Motor neuron (in vitro differentiated cells): ENCODE measurements around the gene FAM120A. TPM values are rescaled to one million over a fixed set of nuclear protein-coding genes. Genes with fewer than 3 reads are reported as not detected.

Experiments used
- ATAC-seq, 8 experiments: fragments of 200-7000 bp; cut with Tn5 transposase; replicated peaks in 6 of 8; 2 replicates each; pipeline ENCODE4 v1.8.0; 2021; ENCODE audit warnings: mild to moderate bottlenecking in 8 of 8, moderate library complexity in 8 of 8
- H3K27ac ChIP-seq, 2 donors: fragments of 250-450 bp; sonication (Bioruptor Pico); 2 replicates each; pipeline ENCODE4 v1.9.0; 2021; ENCODE audit warnings: antibody characterized with exemption in 2 of 2, mild to moderate bottlenecking in 2 of 2, moderate library complexity in 1 of 2
- H3K4me1 ChIP-seq, 2 donors: fragments of 250-450 bp; sonication (Bioruptor Pico); replicated peaks in 1 of 2; 2 replicates each; pipeline ENCODE4 v1.6.1; 2021; ENCODE audit warnings: antibody characterized with exemption in 2 of 2, mild to moderate bottlenecking in 2 of 2, moderate library complexity in 1 of 2
- H3K4me3 ChIP-seq, 5 donors: fragments of 250-450 bp; sonication (Bioruptor Pico); 2 replicates each; pipeline ENCODE4 v1.9.0; 2021; ENCODE audit warnings: antibody characterized with exemption in 5 of 5, mild to moderate bottlenecking in 5 of 5, moderate library complexity in 4 of 5
- WGBS, 10 experiments: fragments of 450-650 bp; shearing (Covaris generic); methylation state at CpG; one replicate each; pipeline ENCODE4 v1.0.0; 2022; 5-methylcytosine and 5-hydroxymethylcytosine counted together
- in situ Hi-C, 9 experiments: fragments of 400-800 bp; cut with MboI; loops; one replicate each; pipeline ENCODE4 v1.15.0; 2021; ENCODE audit warnings: low sequenced_read_pairs in 9 of 9, low pct_unique_long_range_greater_than_20kb in 2 of 9; ENCODE audit not compliant: unreplicated experiment in 9 of 9
- total RNA-seq, 8 experiments: library from RNA; unstranded; fragments of 300-600 nt; gene quantifications; 2 replicates each; pipeline versions ENCODE4 v1.2.3 to v1.2.4, GENCODE V29; 2022

The FAM120A gene
- total RNA-seq, 8 experiments from 2014 or later = 14.2 to 137 (median 33.7) TPM

DNA sequence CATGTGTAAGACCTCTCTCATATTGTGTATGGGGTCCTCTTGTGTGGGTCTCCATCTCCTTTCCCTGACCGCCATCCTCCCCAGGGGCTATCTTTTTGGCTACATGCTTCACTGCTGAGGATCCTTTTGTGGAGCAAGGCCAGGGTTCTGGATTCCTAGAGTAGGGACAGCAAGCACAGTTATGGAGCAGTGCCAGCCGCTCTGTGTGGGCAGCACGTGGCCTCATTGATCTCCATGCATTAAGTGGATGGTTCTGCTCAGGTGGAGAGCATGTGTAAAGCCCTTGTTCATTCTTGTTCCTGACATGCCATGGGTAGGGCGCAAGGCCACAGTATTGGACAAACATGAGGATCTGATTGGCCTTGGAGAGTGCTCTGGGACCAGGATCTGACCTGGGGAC is 133.8 kb downstream of the FAM120A start:
- H3K27ac ChIP-seq = no peak overlapping the region

GRCh38 chr9:93585695-93586094 is 134.2 kb downstream of the FAM120A start:
- no peak for ATAC-seq
- Histone ChIP-seq H3K27ac (no peak overlapping the region), H3K4me1 (peaks cover 7 to 21% of the 10 kb centered on the region in 2 donors), H3K4me3 (no peak overlapping the region)
- in situ Hi-C loops = no loop called here
- WGBS, 10 experiments = 91 to 100% (median 96%) methylated on average over 1 to 4 of the region's 4 CpGs; no CpG with 5 or more reads in 6 of the 10 experiments

More for the DNA sequence above, 133.8 kb downstream of the FAM120A start:
- H3K4me3 ChIP-seq = no peak overlapping the region
- whole genome bisulfite sequencing, 10 experiments = 86 to 100% (median 100%) methylated on average over 1 to 3 of the region's 4 CpGs; no CpG with 5 or more reads in 5 of the 10 experiments
- H3K4me1 ChIP-seq = peaks cover 8 to 21% of the 10 kb centered on the region in 2 donors
- in situ Hi-C loops = no loop called here
- no peak for ATAC-seq

DNA sequence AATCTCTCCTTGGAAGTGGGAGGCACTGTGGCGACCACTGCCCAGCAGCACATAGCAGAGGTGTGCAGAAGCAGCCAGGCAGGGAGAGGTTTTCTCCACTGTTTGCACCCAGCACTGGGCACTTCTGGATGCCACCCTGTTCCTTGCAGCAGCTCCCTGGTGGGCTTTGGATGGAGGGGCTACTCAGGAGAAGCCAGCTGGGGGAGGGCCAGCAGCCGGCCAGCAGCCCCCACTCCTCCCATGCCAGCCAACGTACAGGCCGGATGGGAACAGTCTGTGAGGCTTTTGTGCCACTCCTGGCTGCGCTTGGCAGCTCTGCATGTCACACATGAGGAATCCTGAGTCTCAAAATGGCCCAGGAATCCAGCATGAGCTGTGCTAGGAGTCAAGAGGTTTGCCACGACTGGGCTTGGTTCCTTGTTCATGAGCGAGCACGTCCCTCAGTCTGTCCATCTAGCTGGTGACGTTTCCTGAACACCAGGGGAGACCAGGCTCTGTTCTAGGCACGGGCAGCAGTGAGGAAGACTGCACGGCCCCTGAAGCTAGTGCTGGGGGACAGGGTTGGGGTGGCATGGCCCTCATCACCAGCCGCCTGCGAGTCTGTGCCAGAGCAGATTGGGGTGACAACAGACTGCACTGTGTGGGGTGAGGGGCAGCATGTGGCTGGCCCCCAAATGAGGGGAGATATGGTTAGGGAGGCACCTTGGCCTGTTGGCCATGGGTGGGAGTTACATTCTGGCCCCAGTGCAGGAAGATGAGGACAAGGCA is 135.0 kb downstream of the FAM120A start:
- Histone ChIP-seq H3K4me1 (peaks cover 7 to 22% of the 10 kb centered on the region in 2 donors), H3K4me3 (no peak overlapping the region), H3K27ac (no peak overlapping the region)
- ATAC-seq = peak in 1 of 8 experiments; percentile 38
- 100% methylated on average over 3 of the region's 13 CpGs; no CpG with 5 or more reads in 9 of the 10 experiments for WGBS, 10 experiments
- in situ Hi-C loops = no loop called here

DNA sequence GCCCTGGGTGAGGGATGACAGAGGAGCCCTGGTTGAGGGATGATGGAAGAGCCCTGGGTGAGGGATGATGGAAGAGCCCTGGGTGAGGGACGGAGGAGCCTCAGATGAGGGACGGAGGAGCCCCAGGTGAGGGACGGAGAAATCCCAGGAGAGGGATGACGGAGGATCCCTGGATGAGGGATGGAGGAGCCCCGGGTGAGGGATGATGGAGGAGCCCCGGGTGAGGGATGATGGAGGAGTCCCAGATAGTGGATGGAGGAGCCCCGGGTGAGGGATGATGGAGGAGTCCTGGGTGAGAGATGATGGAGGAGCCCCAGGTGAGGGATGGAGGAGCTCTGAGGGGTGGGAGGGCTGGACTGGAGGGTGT is 135.8 kb downstream of the FAM120A start:
- Histone ChIP-seq H3K4me3 (no peak overlapping the region), H3K4me1 (peaks cover 7 to 21% of the 10 kb centered on the region in 2 donors), H3K27ac (no peak overlapping the region)
- in situ Hi-C loops = no loop called here
- no peak for ATAC-seq
- WGBS, 10 experiments = 83 to 100% (median 91%) methylated on average over 2 to 7 of the region's 7 CpGs; no CpG with 5 or more reads in 2 of the 10 experiments

GRCh38 chr9:93587651-93588347 is 136.3 kb downstream of the FAM120A start:
- in situ Hi-C loops = no loop called here
- 80 to 100% (median 93%) methylated on average over 1 to 3 of the region's 11 CpGs; no CpG with 5 or more reads in 7 of the 10 experiments for whole genome bisulfite sequencing, 10 experiments
- Histone ChIP-seq H3K4me1 (peaks cover 7 to 21% of the 10 kb centered on the region in 2 donors), H3K27ac (no peak overlapping the region), H3K4me3 (no peak overlapping the region)
- ATAC-seq = peak in 4 of 8 experiments; percentile 8 to 36 (median 18)

DNA sequence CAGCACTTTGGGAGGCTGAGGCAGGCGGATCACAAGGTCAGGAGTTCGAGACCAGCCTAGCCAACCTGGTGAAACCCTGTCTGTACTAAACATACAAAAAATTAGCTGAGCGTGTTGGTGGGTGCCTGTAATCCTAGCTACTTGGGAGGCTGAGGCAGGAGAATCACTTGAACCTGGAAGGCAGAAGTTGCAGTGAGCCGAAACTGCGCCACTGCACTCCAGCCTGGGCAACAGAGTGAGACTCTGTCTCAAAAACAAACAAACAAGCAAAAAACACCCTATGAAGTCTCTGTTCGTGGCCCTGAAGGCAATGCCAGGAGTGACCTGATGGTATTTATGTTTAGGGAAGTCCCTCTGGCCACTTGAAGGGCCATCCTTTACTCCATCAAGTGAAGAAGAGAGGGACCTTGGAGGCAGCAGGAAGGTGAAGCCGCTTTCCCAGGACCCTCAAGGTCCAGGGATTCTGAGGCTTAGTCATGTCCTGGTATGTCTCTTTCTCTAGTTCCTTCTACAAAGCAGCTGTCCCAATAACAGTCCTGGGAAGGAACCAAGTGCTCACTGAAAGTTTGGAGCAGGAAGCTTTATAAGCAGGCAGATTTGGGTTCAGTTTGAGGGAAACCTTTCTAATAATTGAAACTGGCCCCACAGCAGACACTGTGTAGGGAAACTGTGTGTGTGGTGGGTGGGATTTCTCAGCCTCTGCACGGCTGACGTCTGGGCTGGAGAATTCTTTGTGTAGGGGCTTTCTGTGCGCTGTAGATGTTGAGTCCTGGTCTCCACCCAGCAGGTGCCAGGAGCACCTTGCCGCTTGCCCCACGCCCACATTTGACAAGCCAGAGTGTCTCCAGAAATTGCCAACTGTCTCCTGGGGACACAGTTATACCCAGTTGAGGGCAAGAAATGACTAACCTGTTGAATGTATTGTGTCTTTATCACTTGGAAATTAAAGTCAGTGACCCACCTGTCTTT is 137.4 kb downstream of the FAM120A start:
- H3K4me1 ChIP-seq = peaks cover 7 to 21% of the 10 kb centered on the region in 2 donors
- in situ Hi-C loops = no loop called here
- WGBS, 10 experiments = 71 to 100% (median 87%) methylated on average over 1 to 9 of the region's 12 CpGs; no CpG with 5 or more reads in 4 of the 10 experiments
- no peak overlapping the region for H3K27ac ChIP-seq
- H3K4me3 ChIP-seq = no peak overlapping the region
- ATAC-seq = no peak

DNA sequence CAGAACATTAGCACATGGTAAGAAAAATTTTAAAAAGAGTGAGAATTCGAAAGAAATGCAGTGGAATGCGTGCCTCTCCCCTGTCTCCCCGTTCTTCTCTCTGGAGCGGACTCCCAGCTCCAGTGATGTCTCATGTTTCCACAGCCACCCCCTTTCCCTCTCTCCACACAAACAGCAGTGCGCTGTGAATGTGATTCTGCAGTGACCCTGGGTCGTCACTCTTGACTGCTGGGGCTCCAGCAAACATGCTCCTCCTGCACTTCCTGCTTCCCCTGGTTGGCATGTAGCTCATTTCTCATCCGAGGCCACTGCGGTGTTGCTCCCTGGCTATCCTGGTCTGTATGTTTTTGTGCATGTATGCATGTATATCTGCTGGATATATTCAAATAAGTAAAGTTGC is 138.2 kb downstream of the FAM120A start:
- in situ Hi-C loops = no loop called here
- H3K4me1 ChIP-seq = peaks cover 7 to 21% of the 10 kb centered on the region in 2 donors
- ATAC-seq = peak in 5 of 8 experiments; percentile 65 to 85 (median 76)
- WGBS, 10 experiments = 10 to 46% (median 21%) methylated on average over 2 to 7 of the region's 8 CpGs; no CpG with 5 or more reads in 1 of the 10 experiments
- no peak overlapping the region for H3K4me3 ChIP-seq
- no peak overlapping the region for H3K27ac ChIP-seq

- no peak for ATAC-seq
- H3K4me3 ChIP-seq = no peak overlapping the region
- peaks cover 7 to 21% of the 10 kb centered on the region in 2 donors for H3K4me1 ChIP-seq
- H3K27ac ChIP-seq = no peak overlapping the region
- in situ Hi-C loops = no loop called here
- 50 to 100% (median 69%) methylated on average over 1 to 3 of the region's 8 CpGs; no CpG with 5 or more reads in 4 of the 10 experiments for WGBS, 10 experiments
Observed at GRCh38 chr9:93590609-93591234, 139.2 kb downstream of the FAM120A start.

DNA sequence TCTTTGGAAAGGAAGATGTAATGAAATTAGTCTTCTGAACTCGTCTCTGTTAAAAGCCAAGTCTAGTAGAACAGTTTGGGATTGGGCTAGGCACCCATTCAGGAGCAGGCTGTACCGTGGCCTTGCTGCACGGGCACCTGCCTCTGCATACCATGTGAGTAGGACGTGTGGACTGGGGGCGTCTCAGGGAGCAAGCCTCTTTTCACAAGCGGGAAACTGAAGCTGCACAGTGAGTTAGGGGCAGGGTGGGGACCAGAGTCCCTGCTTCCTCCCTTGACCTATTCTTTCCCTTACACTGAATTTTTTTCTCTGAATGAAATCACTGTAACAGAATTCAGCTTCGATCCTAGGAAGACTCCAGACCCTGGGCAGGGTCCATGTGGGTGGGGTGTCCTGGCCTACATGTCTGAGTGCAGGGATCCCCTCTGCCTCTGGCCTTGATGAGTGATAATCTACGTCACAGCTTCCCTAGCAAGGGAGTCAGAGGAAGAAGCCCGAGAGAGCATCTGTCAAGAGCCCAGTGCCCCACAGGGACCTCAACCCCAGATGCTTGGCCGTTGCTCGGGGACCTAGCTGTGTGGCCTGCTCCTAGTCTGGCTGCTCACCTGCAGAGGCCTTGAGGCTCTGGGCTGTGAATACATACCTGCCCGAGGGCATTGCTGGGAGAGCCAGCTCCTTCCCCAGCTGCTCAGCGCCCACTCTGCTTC is 140.0 kb downstream of the FAM120A start:
- Histone ChIP-seq H3K4me1 (peaks cover 7 to 21% of the 10 kb centered on the region in 2 donors), H3K27ac (no peak overlapping the region), H3K4me3 (no peak overlapping the region)
- 9 to 100% (median 70%) methylated on average over 1 to 9 of the region's 13 CpGs; no CpG with 5 or more reads in 3 of the 10 experiments for WGBS, 10 experiments
- in situ Hi-C loops = no loop called here
- ATAC-seq = no peak

DNA sequence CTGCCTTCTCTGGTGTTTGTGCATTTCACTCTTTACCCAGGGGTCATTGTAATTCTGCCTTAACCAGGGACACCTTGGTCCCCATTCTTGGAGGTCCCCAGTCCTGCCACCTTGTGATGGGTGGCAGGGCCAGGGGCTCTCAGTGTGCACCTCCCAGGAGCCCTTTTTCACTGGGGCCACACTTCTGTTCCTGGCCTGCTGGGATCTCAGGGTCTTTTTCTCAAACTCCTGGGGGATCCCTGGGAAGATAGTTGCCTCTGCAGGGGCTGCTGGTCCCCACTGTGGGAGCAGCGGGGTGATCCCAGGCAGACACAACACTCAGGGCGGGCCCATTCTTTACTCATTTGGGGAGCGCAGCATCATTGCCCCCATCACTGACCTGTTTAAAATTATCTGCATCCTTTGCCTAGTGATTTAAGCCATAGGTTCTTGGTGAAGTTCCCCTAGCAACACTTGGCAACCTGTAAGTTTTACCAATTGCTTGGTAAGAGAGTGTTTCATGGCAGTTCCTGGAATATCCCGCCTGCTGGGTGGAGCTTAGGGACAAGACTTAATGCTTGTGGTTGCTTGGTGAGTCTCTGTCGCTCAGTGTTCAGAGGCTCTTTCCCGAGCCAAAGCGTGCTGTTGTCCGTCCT is 140.6 kb downstream of the FAM120A start:
- Histone ChIP-seq H3K4me1 (peaks cover 7 to 21% of the 10 kb centered on the region in 2 donors), H3K4me3 (no peak overlapping the region), H3K27ac (no peak overlapping the region)
- peak in 4 of 8 experiments; percentile 2 to 42 (median 3) for ATAC-seq
- in situ Hi-C loops = no loop called here
- 46 to 100% (median 92%) methylated on average over 1 to 5 of the region's 8 CpGs; no CpG with 5 or more reads in 4 of the 10 experiments for WGBS, 10 experiments

- no peak overlapping the region for H3K27ac ChIP-seq
- ATAC-seq = peak in 3 of 8 experiments; percentile 15 to 23 (median 17)
- H3K4me3 ChIP-seq = no peak overlapping the region
- WGBS, 10 experiments = 29 to 86% (median 50%) methylated on average over 1 of the region's 2 CpGs; no CpG with 5 or more reads in 5 of the 10 experiments
- H3K4me1 ChIP-seq = peaks cover 7 to 21% of the 10 kb centered on the region in 2 donors
- in situ Hi-C loops = no loop called here
Observed at GRCh38 chr9:93592643-93593021, 141.1 kb downstream of the FAM120A start.
